GM19463 (cell line): ENCODE data around the gene KIN.
"Not testable (repeated sequence)": the region's sequence is repeated elsewhere in the genome, so short reads cannot be mapped to it uniquely, and the experiment has no call there.

Experiments used
- ATAC-seq: cut with Tn5 transposase; IDR thresholded peaks from one replicate; pipeline ENCODE4 v1.9.1; 2021; ENCODE audit warnings: mild to moderate bottlenecking, moderate library complexity; ENCODE audit not compliant: unreplicated experiment

The KIN gene

DNA sequence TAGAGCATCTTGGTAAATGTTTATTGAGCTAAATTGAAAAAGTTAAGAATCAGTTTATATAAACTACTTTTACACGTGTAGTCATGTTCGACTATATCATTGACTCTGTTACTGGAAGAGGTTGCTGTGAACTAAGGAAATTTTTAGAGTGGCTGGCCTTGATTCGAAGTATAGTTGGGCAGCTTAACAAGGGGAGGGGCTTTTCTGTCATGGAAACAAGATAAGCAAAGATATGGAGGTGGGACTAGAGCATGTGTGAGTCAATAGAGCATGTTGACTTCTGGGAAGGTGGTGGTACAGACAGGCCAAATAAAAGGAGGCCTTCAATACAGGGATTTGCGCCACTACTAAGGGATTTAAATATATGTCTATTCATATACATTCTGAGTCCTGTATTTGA lies 7.8 kb upstream of the KIN start:
- no peak for ATAC-seq

GRCh38 chr10:7794251-7795026 lies 6.6 kb upstream of the KIN start:
- no peak for ATAC-seq

GRCh38 chr10:7792541-7792940 lies 4.7 kb upstream of the KIN start:
- no peak for ATAC-seq

- no peak for ATAC-seq
Observed at GRCh38 chr10:7789390-7789789, 1.6 kb upstream of the KIN start.

DNA sequence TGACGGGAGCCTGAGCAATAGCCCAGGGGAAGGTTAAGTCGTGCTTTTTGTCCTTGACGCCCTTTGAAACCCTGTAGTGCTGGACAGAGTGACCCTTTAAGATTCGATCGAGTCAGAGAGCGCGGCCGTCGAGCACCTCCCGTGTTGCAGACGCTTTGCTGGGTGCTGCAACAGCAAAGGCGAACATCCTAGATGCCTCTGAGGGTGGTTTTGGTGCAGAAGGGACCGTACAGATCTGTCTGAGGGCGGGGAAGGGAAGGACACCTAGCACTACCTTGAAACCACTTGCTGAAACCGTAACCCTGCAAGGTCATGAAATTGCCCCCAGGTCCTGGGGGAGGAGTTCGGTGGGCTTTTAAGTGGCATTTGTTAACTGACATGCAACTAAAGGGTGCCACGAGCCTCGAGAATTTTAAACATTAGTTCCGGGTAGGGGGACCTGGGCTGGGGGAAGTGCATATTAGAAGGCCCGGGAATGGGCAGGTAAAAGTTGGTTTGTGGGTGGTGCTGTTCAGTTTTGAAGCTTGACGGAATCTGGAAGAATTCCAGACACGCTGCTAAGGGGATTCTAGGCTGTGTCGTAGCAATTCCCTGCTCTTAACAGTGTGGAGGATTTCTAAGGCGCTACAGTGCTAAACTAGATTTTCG lies 970 bp upstream of the KIN start:
- peak; percentile 9 for ATAC-seq

DNA sequence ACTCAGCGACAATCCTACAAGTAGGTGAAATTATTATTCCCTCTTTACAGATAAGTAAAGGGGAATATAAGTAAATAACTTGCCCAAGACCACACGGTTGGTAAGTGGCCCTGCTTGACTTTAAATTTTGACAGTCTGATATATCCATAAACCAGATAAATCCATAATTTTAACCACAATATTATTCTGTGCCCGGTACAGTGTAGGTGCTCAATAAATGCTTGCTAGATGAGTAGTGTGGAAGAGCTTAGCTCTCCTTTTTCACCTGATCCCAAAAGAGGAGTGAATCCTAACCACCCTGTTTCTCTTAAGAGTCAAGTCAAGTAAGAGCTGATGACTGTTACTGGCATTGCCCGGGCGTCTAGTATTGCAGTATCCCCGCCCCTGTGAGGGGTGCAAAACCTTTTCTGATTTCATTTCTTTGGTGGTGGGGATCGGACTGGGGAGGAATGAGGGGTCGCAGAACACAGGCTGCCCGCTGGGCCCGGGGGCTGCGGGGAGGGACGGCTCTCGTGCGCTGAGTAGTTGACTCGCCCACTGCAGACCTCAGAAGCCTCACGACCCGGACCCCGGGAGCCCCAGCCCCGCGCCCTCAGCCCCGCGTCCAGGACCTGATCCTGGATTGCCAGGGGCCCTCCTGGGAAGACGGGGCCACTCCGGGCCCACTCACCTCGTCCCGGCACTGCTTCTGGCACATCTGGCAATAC lies 490 bp downstream of the KIN start:
- ATAC-seq: peak; percentile 4

DNA sequence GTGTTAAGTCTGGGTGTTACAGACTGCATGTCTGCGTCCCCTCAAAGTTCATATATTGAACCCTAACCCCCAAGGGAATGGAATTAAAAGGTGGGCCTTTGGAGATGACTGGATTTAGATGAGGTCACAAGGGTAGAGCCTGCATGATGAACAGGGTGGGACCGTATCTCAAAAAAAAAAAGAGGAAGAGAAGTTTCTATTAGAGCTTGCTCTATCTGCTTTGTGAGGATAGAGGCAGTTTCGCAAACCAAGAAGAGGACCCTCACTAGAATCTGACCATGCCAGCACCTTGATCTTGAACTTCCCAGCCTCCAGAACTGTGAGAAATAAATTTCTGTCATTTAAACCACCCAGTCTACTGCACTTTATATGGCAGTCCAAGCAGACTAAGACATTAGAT lies 1.4 kb downstream of the KIN start:
- no peak for ATAC-seq

DNA sequence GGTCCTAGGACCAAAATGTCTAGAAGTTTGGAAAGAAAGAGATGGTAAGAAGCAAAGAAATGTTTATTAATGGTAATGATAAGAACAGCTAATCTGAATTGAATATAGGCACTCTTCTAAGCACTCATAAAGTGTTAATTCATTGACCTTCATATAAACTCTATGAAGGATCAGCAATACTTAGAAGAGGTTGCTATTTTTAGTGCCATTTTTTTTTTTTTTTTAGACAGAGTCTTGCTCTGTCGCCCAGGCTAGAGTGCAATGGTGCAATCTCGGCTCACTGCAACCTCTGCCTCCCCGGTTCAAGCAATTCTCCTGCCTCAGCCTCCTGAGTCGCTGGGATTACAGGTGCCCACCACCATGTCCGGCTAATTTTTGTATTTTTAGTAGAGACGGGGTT lies 5.6 kb downstream of the KIN start:
- not testable (repeated sequence) for ATAC-seq

- ATAC-seq: no peak
Observed at GRCh38 chr10:7776777-7777176, 11.0 kb downstream of the KIN start.

- ATAC-seq: no peak
Observed at GRCh38 chr10:7773845-7774801, 13.7 kb downstream of the KIN start.

- no peak for ATAC-seq
Observed at GRCh38 chr10:7768417-7768816, 19.4 kb downstream of the KIN start.

DNA sequence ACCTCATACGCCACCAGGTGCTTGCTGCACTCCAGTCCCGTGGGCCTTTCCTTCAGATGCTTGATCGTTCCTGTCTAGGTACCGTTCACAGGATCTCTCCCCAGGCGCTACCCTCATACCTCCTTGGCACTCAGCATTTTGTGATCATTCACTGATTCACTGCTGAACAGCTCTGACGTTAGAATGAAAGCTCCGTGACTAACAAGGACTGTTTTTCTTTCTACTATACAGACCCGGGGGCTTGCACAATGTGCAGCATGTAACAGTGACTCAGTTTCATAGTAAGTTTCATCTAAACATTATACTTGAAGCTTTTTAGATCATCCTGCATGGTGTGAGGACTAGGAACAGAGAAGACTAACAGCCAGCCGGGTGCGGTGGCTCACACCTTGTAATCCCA lies 20.6 kb downstream of the KIN start:
- ATAC-seq: no peak

DNA sequence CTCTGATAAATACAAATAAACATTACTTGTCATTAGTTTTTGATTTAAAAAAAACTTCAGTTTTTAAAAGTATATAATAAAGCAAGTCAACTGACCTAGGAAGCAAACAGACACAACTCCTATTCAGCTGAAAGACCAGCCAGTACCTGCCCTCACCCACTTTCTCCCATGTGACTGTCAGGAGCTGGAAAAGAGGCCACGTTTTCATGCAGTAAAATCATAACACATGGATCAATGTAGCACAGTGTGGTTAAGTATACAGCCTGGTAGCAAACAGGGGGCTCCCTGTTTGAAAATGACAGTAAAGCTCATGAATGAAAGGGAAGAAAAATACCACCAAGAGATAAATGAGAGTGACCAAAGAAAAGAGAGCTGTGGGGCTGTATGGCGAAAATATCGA lies 21.6 kb downstream of the KIN start:
- ATAC-seq: no peak

DNA sequence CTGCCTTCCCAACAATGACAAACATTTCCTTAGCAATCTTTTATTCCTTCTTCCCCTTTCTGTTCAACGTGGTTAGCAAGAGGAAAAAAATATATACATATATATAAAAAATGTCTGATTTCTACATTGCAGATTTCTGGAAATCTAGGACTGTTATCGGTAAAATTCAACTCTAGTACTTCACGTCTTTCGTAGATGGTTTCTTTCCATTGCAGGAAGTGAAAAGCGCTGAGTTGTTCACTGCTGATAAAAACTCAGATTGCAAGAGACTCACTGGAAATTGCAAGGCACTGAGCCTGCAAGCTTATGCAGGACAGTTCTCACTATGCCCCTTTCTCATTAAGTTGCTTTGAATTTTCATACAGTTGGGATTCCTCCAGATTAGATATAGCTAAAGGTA lies 23.9 kb downstream of the KIN start:
- no peak for ATAC-seq

- ATAC-seq: no peak
Observed at GRCh38 chr10:7756360-7756992, 31.3 kb downstream of the KIN start.

DNA sequence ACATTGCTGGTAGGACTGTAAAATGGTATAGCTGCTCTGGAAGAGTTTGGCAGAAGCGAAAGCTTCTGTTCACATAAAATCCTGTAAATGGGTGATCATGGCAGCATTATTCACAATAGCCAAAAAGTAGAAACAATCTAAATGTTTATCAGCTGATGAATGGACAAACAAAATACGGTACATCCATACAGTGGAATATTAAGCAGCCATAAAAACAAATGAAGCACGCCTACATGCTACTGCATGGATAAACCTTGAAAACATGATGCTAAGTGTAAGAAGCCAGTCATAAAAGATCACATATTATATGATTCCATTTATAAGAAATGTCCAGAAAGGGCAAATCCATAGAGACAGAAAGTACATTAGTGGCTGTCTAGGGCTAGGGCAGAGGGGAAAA lies 32.7 kb downstream of the KIN start:
- ATAC-seq: no peak

- no peak for ATAC-seq
Observed at GRCh38 chr10:7752251-7752650, 35.5 kb downstream of the KIN start.

GRCh38 chr10:7750222-7750621 lies 37.6 kb downstream of the KIN start:
- ATAC-seq: no peak

DNA sequence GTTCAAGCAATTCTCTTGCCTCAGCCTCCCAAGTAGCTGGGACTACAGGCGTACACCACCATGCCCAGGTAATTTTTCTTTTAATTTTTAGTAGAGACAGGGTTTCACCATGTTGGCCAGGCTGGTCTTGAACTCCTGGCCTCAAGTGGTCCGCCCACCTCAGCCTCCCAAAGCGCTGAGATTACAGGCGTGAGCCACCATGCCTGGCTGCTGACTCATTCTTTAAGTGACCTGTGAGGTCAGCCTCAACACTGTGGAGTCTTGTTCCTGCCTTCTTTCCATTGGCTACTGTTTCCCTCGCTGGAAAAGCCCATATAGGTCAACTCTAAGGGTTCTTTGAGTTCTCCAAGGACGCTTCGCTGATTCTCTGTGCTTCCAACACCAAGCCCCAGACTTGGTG lies 39.2 kb downstream of the KIN start:
- ATAC-seq: not testable (repeated sequence)

- no peak for ATAC-seq
Observed at GRCh38 chr10:7744307-7744706, 43.5 kb downstream of the KIN start.
